Measurements from ENCODE around the gene KIF26B. TPM values are rescaled to one million over a fixed set of nuclear protein-coding genes. Genes with fewer than 3 reads are reported as not detected.

KIF26B gene
- polyA plus RNA-seq, 6 donors from 2014 or later, result 0.01 to 0.04 TPM; not detected in 4

DNA sequence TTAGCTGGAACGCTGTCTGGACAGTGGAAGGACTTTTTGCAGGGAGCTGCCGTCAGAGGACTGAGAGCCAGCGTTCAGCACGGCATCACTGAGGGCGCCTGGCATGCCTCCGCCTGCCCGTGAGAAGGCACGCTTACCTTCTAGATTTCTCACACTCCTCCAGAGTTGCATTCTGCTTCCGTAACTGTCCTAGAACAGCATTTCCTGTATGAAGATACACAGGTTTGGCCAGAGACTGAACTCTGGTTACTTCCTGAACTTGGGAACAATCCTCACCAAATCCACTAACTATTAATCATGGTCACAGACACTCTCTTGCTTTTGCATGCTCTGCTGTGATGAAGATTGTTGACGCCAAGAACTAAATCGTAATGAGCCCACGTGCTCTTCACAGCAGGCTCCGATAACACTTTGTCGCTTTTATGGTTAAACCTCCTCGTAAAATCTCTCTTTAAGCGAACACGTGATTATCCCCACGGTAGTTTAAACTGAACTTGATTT lies 93.5 kb downstream of the KIF26B start:
- Mint-ChIP-seq H3K9me3 (peaks cover 0 to 11% (median 6%) of the 10 kb centered on the region in 7 donors), H3K27me3 (peaks cover 0 to 6% (median 4%) of the 10 kb centered on the region in 3 donors), H3K36me3 (no peaks in the 10 kb centered on the region), H3K27ac (no peak overlapping the region), H3K4me1 (no peaks in the 10 kb centered on the region), H3K4me3 (no peak overlapping the region)
- ATAC-seq (ENCODE audit: low read depth in 2 of 2) (no peak), DNase-seq (no peak)

DNA sequence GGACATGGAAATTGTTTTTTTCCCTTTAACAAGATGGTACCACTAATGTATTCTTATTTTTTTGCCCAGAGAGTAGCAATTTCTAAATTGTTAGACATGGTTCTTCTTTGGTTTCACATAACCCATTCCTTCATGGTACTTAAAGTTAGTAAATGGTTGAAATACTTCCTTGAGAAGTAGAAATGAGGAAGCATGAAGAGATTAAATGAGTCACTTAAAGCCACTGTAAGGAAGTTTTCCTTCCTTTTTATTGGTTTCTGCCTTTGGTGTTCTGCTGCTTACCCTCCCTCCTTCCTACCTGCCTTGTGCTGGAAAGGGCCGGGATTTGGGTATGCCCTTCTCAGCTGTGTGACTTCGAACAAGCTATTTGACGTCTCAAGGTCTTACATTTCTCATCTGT lies 101.0 kb downstream of the KIF26B start:
- no peak overlapping the region for H3K27ac Mint-ChIP-seq
- H3K9me3 Mint-ChIP-seq, result peaks cover 0 to 13% (median 6%) of the 10 kb centered on the region in 7 donors
- H3K4me1 Mint-ChIP-seq, result peaks cover 2 to 9% (median 3%) of the 10 kb centered on the region in 3 donors
- peaks cover 0 to 18% (median 6%) of the 10 kb centered on the region in 3 donors for H3K27me3 Mint-ChIP-seq
- DNase-seq (no peak), ATAC-seq (ENCODE audit: low read depth in 2 of 2) (no peak)
- H3K4me3 Mint-ChIP-seq, result no peak overlapping the region
- no peaks in the 10 kb centered on the region for H3K36me3 Mint-ChIP-seq

DNA sequence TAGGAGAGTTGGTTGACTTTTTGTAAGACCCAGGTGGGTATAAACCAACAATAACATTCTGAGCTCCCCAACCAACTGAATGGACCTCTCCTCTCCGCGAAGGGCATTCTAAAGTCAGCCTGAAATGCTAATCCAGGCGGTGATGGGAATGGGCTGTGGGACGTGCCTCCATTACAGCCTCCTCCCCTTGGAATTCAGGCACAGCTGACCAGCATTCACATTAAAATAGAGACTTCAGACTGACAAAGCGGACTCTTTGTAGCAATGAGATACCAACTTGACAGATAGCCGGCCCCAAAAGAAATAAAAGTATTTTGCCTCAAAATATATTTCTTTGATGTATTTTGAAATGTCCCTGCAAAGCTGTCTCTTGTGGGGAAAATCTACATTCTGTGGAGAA lies 101.7 kb downstream of the KIF26B start:
- H3K27me3 Mint-ChIP-seq, result peaks cover 2 to 18% (median 6%) of the 10 kb centered on the region in 3 donors
- H3K4me3 Mint-ChIP-seq, result no peak overlapping the region
- peaks cover 5 to 14% (median 9%) of the 10 kb centered on the region in 3 donors for H3K4me1 Mint-ChIP-seq
- DNase-seq (no peak), ATAC-seq (ENCODE audit: low read depth in 2 of 2) (no peak)
- no peaks in the 10 kb centered on the region for H3K36me3 Mint-ChIP-seq
- no peak overlapping the region for H3K27ac Mint-ChIP-seq
- H3K9me3 Mint-ChIP-seq, result peaks cover 2 to 12% (median 6%) of the 10 kb centered on the region in 7 donors

DNA sequence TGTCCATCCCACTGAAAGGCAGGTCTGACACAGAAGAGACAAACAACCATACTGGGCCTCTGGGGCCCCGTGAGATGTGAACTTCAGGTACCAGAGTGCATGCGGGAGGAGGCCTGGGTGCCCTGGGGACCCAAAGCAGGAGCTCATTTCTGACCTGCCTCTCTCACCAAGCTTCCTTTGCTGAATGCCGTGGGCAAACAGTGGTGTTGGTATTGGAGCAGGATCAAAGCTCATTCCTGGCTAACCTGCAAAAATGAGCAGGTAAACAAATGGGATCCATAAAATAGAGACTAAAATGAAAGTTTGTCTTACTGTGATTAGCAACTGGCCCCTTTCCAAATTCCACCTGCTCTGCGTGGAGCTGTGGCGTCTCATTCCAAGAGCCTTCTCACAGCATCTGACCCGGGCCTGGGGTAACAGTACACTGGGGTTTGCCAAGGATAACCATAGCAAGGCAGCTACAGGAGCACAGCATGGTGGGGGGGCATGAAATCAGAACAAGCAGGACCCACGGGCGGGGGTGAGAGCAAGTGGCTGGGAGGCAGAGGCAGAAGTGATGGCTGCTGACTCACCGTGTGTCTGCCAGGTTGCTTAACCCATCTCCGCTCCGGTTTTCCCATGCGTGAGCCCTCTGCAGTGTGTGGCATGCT lies 103.6 kb downstream of the KIF26B start:
- ATAC-seq (ENCODE audit: low read depth in 2 of 2) (no peak), DNase-seq (no peak)
- H3K4me3 Mint-ChIP-seq, result no peak overlapping the region
- H3K27me3 Mint-ChIP-seq, result peaks cover 6 to 18% (median 6%) of the 10 kb centered on the region in 3 donors
- no peak overlapping the region for H3K27ac Mint-ChIP-seq
- H3K4me1 Mint-ChIP-seq, result peaks cover 5 to 17% (median 9%) of the 10 kb centered on the region in 3 donors
- H3K36me3 Mint-ChIP-seq, result no peaks in the 10 kb centered on the region
- H3K9me3 Mint-ChIP-seq, result peaks cover 0 to 4% (median under 1%) of the 10 kb centered on the region in 7 donors

DNA sequence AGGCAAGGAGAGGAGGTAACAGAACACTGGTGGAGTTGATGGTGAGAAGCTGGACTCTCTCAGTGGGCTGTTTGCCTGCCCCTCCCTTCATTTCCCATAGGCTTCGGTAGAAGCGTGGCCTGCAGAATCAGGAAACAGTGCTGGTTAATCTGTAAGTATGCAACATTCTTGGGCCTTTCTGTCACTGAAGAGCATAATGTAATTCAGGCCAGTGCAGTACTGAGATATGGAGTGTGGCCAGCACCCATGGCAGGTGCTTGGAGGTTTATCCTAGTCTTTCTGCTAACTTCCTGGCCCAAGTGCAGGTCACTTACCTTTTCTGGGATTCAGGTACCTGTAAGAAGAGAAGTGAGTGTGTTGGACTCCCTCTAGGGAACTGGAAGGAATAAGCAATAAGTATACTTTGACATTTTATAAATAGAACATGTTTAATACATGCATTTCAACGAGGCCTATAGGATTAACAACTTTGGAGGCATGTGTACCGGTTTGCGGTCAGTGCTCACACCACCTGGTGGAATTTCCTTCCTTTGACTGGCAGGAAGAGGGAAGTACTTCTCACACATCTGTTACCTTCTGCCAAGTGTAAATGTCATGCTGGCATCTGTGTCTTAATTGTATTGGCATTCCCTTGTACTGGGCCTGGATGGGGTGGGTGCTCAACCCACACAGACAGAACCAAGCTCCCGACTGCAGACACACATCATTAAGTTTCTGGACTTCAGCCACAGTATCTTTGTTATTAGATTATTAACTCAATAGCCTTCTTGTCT lies 105.5 kb downstream of the KIF26B start:
- no peak for ATAC-seq (ENCODE audit: low read depth in 2 of 2)
- no peak for DNase-seq

DNA sequence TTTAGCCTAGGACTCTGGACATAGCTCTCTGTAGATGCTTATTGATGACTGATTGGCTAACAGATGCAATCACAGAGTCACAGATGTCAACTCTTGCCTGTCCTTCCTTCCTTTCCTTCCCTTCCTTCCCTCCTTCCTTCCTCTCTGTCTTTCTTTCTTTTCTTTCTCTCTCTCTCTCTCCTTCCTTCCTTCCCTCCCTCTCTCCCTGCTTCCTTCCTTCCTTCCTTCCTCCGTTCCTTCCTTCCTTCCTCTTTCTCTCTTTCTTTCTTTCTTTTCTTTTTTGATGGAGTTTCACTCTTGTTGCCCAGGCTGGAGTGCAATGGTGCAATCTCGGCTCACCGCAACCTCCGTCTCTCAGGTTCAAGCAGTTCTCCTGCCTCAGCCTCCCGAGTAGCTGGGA lies 106.1 kb downstream of the KIF26B start:
- Mint-ChIP-seq H3K4me1 (peaks cover 5 to 17% (median 9%) of the 10 kb centered on the region in 3 donors), H3K36me3 (no peaks in the 10 kb centered on the region), H3K9me3 (peaks cover 0 to 4% (median 0%) of the 10 kb centered on the region in 7 donors), H3K27ac (no peak overlapping the region), H3K27me3 (peaks cover 6 to 23% (median 9%) of the 10 kb centered on the region in 3 donors), H3K4me3 (no peak overlapping the region)
- no peak for ATAC-seq (ENCODE audit: low read depth in 2 of 2)
- DNase-seq, result no peak

More for the DNA sequence above, 105.5 kb downstream of the KIF26B start:
- peaks cover 6 to 23% (median 9%) of the 10 kb centered on the region in 3 donors for H3K27me3 Mint-ChIP-seq
- H3K27ac Mint-ChIP-seq, result peak overlapping the region in 3 of 6 donors; percentile 29 to 56 (median 43)
- H3K4me3 Mint-ChIP-seq, result no peak overlapping the region
- peaks cover 5 to 17% (median 9%) of the 10 kb centered on the region in 3 donors for H3K4me1 Mint-ChIP-seq
- no peaks in the 10 kb centered on the region for H3K36me3 Mint-ChIP-seq
- peaks cover 0 to 4% (median 0%) of the 10 kb centered on the region in 7 donors for H3K9me3 Mint-ChIP-seq

DNA sequence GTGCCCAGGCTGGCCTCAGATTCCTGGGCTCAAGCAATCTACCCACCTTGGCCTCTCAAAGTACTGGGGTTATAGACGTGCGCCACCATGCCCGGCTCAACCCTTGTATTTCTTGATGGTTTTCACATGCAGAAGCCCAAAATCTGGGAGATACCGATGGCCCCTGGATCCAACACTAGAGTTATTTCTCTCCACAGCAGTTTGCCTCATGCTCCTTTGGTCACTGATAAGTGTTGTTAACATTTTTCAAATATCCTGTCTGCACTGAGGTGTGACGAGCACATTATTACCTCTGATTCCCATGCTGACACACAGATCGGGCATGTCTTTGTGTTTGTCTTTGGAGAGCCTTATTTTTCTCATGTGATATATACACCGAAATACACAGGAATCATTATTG lies 107.0 kb downstream of the KIF26B start:
- H3K27ac Mint-ChIP-seq, result no peak overlapping the region
- no peak overlapping the region for H3K4me3 Mint-ChIP-seq
- DNase-seq, result no peak
- H3K4me1 Mint-ChIP-seq, result peaks cover 5 to 17% (median 9%) of the 10 kb centered on the region in 3 donors
- ATAC-seq (ENCODE audit: low read depth in 2 of 2), result no peak
- no peaks in the 10 kb centered on the region for H3K36me3 Mint-ChIP-seq
- peaks cover 6 to 18% (median 9%) of the 10 kb centered on the region in 3 donors for H3K27me3 Mint-ChIP-seq
- peaks cover 0 to 4% (median 0%) of the 10 kb centered on the region in 7 donors for H3K9me3 Mint-ChIP-seq

DNA sequence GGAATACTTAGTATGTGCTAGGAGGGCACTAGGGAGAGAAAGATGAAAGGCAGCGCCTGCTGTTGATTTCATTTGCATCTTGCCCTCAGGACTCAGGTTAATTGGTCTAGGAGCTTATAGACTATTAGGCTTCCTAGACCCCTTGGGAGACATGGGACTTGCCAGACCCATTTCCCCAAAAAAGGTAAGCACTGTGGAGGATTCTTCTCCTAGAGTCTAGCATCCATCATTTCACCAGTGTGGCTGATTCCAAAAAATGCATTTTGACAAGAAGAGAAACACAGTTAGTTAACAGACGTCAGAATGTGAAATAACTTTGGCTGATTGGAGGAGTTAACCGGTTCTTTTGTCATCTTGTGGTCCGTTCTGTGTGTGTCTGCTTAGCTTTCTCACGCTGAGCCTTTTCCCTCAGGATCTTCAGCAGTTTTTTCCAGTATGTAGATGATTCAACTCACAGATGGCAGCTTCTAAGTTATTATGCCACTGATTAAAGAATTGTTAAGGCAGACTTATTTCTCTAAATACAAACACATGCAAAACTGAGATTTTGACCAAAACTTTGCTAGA lies 108.8 kb downstream of the KIF26B start:
- Mint-ChIP-seq H3K27me3 (peaks cover 5 to 8% (median 6%) of the 10 kb centered on the region in 3 donors), H3K36me3 (no peaks in the 10 kb centered on the region), H3K9me3 (peaks cover 0 to 4% (median 0%) of the 10 kb centered on the region in 7 donors), H3K27ac (no peak overlapping the region), H3K4me3 (no peak overlapping the region), H3K4me1 (peaks cover 5 to 17% (median 9%) of the 10 kb centered on the region in 3 donors)
- ATAC-seq (ENCODE audit: low read depth in 2 of 2) (no peak), DNase-seq (no peak)

DNA sequence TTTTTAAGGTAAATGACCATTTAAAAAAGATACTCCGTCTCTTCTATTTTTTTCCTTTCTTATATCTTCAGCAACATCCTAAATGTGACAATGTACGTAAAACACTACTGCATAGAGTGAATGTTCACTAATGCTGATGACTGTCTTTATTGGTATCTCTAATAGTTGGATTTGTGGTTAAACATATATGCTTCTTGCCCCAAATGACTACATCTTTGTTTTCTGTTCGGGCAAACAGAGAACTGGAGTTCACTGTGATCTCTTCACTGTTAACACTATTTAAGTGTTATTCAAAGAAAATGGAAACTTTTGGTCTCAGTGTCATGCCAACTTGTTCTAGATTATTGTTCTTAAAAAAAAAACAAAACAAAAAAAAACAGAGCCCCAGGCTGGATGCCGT lies 109.4 kb downstream of the KIF26B start:
- ATAC-seq (ENCODE audit: low read depth in 2 of 2) (no peak), DNase-seq (no peak)
- peaks cover 0 to 4% (median 0%) of the 10 kb centered on the region in 7 donors for H3K9me3 Mint-ChIP-seq
- H3K27me3 Mint-ChIP-seq, result peaks cover 5 to 8% (median 6%) of the 10 kb centered on the region in 3 donors
- H3K36me3 Mint-ChIP-seq, result no peaks in the 10 kb centered on the region
- H3K4me1 Mint-ChIP-seq, result peaks cover 5 to 17% (median 9%) of the 10 kb centered on the region in 3 donors
- H3K4me3 Mint-ChIP-seq, result no peak overlapping the region
- H3K27ac Mint-ChIP-seq, result no peak overlapping the region

DNA sequence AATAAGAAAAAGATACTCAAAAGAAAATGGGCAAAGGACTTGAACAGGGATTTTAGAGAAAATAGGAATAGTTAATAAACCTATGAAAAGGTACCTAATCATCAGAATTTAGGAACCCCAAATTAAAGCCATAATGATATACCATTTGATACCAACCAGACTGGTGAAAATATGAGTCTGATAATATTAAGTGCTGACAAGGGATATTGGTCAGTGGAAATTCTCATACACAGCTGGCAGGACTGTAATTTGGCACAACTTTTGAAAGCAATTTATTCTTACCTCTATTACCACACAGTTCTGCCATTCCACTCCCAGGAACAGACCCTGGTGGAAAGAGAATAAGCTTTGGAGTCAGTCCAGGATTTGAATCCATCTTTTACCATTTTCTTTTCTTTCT lies 111.3 kb downstream of the KIF26B start:
- Mint-ChIP-seq H3K4me1 (peaks cover 0 to 5% (median 4%) of the 10 kb centered on the region in 3 donors), H3K9me3 (peaks cover 0 to 8% (median 4%) of the 10 kb centered on the region in 7 donors), H3K36me3 (no peaks in the 10 kb centered on the region), H3K27ac (no peak overlapping the region), H3K4me3 (no peak overlapping the region), H3K27me3 (peaks cover 5 to 12% (median 11%) of the 10 kb centered on the region in 3 donors)
- no peak for ATAC-seq (ENCODE audit: low read depth in 2 of 2)
- no peak for DNase-seq

DNA sequence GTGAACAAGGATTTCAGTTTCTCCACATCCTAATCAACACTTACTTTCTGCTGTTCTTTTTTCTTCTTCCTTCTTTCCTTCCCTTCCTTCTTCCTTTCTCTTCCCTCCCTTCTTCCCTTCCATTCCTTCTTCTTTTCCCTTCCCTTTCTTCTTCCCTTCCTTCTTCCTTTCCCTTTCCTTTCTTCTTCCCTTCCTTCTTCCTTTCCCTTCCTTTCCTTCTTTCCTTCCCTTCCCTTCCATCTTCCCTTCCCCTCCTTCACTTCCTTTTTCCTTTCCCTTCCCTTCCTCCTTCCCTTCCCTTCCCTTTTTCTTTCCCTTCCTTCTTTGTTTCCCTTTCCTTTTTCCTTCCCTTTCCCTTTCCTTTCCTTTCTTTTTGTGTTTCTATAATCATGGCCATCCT lies 115.3 kb downstream of the KIF26B start:
- Mint-ChIP-seq H3K9me3 (peaks cover 0 to 14% (median 6%) of the 10 kb centered on the region in 7 donors), H3K4me3 (no peak overlapping the region), H3K27me3 (peaks cover 4 to 9% (median 5%) of the 10 kb centered on the region in 3 donors), H3K4me1 (no peaks in the 10 kb centered on the region), H3K27ac (no peak overlapping the region), H3K36me3 (no peaks in the 10 kb centered on the region)
- ATAC-seq (ENCODE audit: low read depth in 2 of 2) (no peak), DNase-seq (no peak)

DNA sequence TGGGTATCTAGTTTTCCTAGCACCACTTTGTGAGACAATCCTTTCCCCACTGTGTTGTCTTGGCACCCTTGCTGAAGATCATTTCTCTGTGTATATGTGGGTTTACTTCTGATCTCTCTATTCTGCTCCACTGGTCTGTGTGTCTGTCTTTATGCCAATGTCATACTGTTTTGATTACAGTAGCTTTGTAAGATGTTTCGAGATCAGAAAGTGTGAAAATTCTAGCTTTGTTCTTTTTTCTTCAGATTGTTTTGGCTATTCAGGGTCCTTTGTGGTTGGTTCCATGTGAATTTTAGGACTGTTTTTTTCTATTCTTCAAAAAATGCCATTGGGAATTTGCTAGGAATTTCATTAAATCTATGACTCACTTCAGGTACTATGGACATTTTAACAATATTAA lies 116.2 kb downstream of the KIF26B start:
- Mint-ChIP-seq H3K4me3 (no peak overlapping the region), H3K27me3 (peaks cover 5 to 9% (median 6%) of the 10 kb centered on the region in 3 donors), H3K4me1 (no peaks in the 10 kb centered on the region), H3K9me3 (peaks cover 0 to 14% (median 9%) of the 10 kb centered on the region in 7 donors), H3K27ac (no peak overlapping the region), H3K36me3 (no peaks in the 10 kb centered on the region)
- DNase-seq, result no peak
- no peak for ATAC-seq (ENCODE audit: low read depth in 2 of 2)

DNA sequence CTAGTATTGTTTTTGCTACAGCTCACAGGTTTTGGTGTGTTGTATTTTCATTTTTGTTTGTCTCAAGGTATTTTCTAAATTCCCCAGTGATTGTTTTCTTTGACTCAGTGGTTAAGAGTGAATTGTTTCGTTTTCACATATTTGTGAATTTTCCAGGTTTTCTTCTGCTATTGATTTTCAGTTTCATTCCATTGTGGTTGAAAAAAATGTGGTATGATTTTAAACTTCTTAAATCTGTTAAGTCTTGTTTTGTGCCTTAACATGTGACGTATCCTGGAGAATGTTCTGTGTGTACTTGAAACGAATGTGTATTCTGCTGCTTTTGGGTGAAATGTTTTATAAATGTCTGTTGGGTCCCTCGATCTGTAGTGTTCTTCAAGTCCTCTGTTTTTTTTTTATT lies 117.9 kb downstream of the KIF26B start:
- Mint-ChIP-seq H3K27me3 (peaks cover 6 to 13% (median 13%) of the 10 kb centered on the region in 3 donors), H3K9me3 (peaks cover 0 to 14% (median 9%) of the 10 kb centered on the region in 7 donors), H3K36me3 (no peaks in the 10 kb centered on the region), H3K4me1 (no peaks in the 10 kb centered on the region), H3K4me3 (no peak overlapping the region), H3K27ac (no peak overlapping the region)
- DNase-seq (no peak), ATAC-seq (ENCODE audit: low read depth in 2 of 2) (no peak)

Measured in naive B cell (primary cell).